ENCODE measurements around the gene CNPY3. TPM values are rescaled to one million over a fixed set of nuclear protein-coding genes. Genes with fewer than 3 reads are reported as not detected.
"Not testable (repeated sequence)": the region's sequence is repeated elsewhere in the genome, so short reads cannot be mapped to it uniquely, and the experiment has no call there.

CNPY3 gene
- total RNA-seq, 1 donor from 2014 or later = 57.6 TPM

DNA sequence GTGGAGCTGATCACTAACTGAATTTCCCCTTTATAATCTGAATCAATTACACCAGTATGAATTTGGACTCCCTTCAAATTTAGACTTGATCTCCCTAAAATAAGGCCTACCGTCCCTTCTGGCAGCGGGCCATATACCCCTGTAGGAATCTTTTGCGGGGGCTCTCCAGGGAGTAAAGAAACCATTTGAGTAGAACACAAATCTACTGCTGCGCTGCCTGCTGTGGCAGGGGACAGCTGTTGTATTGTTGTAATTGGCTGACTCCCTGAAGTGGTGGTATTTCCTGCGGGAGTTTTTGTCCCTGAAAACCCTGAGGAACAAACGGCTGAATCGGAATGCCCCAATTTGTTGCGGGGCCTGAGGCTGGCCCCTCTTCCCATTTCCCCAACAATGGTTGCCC is 29.4 kb upstream of the CNPY3 start:
- Mint-ChIP-seq H3K27ac (no peak overlapping the region), H3K36me3 (no peaks in the 10 kb centered on the region), H3K4me1 (ENCODE audit: unreplicated experiment) (peaks cover 24% of the 10 kb centered on the region), H3K27me3 (no peaks in the 10 kb centered on the region), H3K4me3 (no peak overlapping the region), H3K9me3 (no peaks in the 10 kb centered on the region)
- no peak for DNase-seq (ENCODE audit: extremely low spot score, unreplicated experiment)
- TF ChIP-seq, protein P1, sequence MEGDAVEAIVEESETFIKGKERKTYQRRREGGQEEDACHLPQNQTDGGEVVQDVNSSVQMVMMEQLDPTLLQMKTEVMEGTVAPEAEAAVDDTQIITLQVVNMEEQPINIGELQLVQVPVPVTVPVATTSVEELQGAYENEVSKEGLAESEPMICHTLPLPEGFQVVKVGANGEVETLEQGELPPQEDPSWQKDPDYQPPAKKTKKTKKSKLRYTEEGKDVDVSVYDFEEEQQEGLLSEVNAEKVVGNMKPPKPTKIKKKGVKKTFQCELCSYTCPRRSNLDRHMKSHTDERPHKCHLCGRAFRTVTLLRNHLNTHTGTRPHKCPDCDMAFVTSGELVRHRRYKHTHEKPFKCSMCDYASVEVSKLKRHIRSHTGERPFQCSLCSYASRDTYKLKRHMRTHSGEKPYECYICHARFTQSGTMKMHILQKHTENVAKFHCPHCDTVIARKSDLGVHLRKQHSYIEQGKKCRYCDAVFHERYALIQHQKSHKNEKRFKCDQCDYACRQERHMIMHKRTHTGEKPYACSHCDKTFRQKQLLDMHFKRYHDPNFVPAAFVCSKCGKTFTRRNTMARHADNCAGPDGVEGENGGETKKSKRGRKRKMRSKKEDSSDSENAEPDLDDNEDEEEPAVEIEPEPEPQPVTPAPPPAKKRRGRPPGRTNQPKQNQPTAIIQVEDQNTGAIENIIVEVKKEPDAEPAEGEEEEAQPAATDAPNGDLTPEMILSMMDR (conservative IDR thresholded peaks at IDR 0.05) = no peak

- TF ChIP-seq, protein P1 (conservative IDR thresholded peaks at IDR 0.05) = peak; percentile 89
- Mint-ChIP-seq H3K9me3 (no peaks in the 10 kb centered on the region), H3K4me3 (peak overlapping the region; percentile 47), H3K36me3 (no peaks in the 10 kb centered on the region), H3K27ac (peak overlapping the region; percentile 20), H3K4me1 (ENCODE audit: unreplicated experiment) (peaks cover 24% of the 10 kb centered on the region), H3K27me3 (no peaks in the 10 kb centered on the region)
- DNase-seq (ENCODE audit: extremely low spot score, unreplicated experiment) = no peak
These were observed 27.7 kb upstream of the CNPY3 start for GRCh38 chr6:42901538-42901957.

DNA sequence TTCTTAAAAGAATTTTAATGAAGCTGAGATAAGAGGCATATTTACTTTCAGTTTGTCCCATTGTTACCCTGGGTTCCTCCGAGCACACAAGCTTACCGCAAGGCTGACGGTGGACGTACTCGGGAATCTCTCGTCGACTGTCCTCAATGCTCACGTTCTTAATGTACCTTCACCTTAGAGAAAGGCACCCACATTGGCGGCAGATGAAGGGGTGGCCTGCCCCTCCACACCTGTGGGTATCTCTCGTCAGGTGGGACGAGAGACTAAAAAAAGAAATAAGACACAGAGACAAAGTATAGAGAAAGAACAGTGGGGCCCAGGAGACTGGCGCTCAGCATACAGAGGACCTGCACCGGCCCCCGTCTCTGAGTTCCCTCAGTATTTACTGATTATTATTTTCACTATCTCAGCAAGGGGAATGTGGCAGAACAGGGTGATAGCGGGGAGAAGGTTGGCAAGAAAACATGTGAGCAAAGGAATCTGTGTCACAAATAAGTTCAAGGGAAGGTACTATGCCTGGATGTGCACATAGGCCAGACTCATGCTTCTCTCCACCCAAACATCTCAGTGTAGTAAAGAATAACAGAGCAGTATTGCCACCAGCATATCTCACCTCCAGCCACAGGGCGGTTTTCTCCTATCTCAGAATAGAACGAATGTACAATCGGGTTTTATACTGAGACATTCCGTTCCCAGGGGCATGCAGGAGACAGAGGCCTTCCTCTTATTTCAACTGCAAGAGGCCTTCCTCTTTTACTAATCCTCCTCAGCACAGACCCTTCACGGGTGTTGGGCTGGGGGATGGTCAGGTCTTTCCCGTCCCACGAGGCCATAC is 26.6 kb upstream of the CNPY3 start:
- peak overlapping the region; percentile 57 for H3K27ac Mint-ChIP-seq
- peak overlapping the region; percentile 37 for H3K4me3 Mint-ChIP-seq
- H3K4me1 Mint-ChIP-seq (ENCODE audit: unreplicated experiment) = peaks cover 24% of the 10 kb centered on the region
- not testable (repeated sequence) for DNase-seq (ENCODE audit: extremely low spot score, unreplicated experiment); H3K27me3 Mint-ChIP-seq; H3K36me3 Mint-ChIP-seq; H3K9me3 Mint-ChIP-seq

GRCh38 chr6:42904467-42904866 is 24.8 kb upstream of the CNPY3 start:
- Mint-ChIP-seq H3K4me1 (ENCODE audit: unreplicated experiment) (peaks cover 18% of the 10 kb centered on the region), H3K9me3 (no peaks in the 10 kb centered on the region), H3K27me3 (no peaks in the 10 kb centered on the region), H3K36me3 (no peaks in the 10 kb centered on the region), H3K27ac (no peak overlapping the region), H3K4me3 (no peak overlapping the region)
- TF ChIP-seq, protein P1 (conservative IDR thresholded peaks at IDR 0.05) = no peak
- no peak for DNase-seq (ENCODE audit: extremely low spot score, unreplicated experiment)

DNA sequence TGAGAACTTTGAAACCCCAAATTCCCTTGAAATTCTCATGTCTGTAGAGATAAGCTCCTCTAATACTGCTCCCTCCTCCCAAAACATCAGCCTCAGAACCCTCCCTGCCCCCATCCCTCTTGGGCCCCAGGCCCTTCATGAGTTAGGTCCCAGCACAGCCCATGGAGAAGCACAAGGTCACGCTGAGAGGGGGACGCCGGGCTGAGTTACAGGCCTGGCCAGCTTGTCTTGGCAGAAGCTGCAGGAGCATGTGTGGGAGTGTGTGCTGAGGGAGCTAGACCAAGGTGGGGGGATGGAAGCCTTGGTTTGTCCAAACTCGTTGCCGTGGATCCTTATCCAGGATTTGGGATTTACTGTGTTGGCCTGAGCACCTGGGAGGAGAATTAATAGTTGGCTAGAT is 21.9 kb upstream of the CNPY3 start:
- no peaks in the 10 kb centered on the region for H3K36me3 Mint-ChIP-seq
- H3K4me3 Mint-ChIP-seq = no peak overlapping the region
- peaks cover 11% of the 10 kb centered on the region for H3K4me1 Mint-ChIP-seq (ENCODE audit: unreplicated experiment)
- no peak overlapping the region for H3K27ac Mint-ChIP-seq
- DNase-seq (ENCODE audit: extremely low spot score, unreplicated experiment) = no peak
- H3K9me3 Mint-ChIP-seq = no peaks in the 10 kb centered on the region
- H3K27me3 Mint-ChIP-seq = peaks cover 4% of the 10 kb centered on the region
- TF ChIP-seq, protein P1 (conservative IDR thresholded peaks at IDR 0.05) = no peak

DNA sequence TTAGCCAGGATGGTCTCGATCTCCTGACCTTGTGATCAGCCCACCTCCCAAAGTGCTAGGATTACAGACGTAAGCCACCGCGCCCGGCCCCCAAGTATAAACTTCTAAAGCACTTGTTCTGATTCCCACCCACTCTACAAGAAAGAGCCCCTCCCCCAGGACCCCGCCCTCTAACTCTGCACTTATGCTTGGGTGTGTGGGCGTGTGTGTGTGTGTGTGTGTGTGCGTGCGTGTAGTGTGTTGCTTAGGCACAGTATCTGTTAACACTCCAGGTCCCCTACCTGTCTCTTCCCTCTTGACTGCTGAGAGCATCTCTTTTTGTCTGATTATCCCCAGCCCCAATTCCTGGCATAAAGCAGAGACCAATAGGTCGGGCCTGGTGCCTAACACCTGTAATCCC is 19.4 kb upstream of the CNPY3 start:
- TF ChIP-seq, protein P1 (conservative IDR thresholded peaks at IDR 0.05) = no peak
- Mint-ChIP-seq H3K27me3 (peaks cover 6% of the 10 kb centered on the region), H3K36me3 (no peaks in the 10 kb centered on the region), H3K4me3 (no peak overlapping the region), H3K4me1 (ENCODE audit: unreplicated experiment) (peaks cover 4% of the 10 kb centered on the region), H3K27ac (no peak overlapping the region), H3K9me3 (no peaks in the 10 kb centered on the region)
- DNase-seq (ENCODE audit: extremely low spot score, unreplicated experiment) = no peak

All from type B pancreatic cell (in vitro differentiated cells).